GM10847 (cell line): ENCODE measurements around the gene FGD5.

Experiments used
- POLR2A ChIP-seq: IDR thresholded peaks from 2 replicates; pipeline ENCODE4 v1.6.1; 2011; ENCODE audit not compliant: insufficient read length; ENCODE audit errors: extremely low read depth

FGD5 gene

DNA sequence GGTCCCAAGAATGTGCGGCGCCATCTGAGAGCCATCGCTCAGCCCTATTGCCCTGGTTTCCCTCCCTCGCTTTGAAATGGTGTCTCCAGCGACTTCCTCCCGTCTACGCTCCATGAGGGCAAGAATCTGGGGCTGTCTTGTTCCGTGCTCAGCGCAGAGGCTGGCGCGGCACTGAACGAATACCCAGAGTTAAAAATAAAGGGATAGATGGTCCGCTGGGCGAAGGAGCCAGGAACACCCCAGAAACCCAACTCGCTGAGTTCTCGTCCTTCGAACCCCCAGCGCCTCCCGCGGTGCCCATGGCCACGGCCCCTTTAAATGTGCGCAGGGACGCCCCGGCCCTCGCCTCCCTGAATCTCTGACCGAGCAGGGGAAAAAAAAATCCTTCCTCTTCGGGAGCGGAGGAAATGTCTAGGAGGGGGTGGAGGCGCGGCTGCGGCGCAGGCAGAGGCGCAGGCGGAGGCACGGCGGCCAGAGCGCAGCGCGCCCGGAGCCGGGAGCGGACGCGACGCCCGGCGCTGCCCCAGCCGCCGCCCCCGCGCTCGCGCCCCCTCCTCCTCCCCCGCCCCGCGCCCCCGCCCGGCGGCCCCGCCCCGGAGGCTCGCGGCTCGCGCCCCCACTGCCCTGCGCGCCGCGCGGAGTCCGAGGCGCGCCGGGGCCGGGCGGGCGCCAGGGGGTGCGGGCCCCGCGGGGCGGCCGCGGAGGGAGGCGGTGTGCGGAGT, 8.5 kb upstream of the FGD5 start:
- TF ChIP-seq POLR2A = no peak

DNA sequence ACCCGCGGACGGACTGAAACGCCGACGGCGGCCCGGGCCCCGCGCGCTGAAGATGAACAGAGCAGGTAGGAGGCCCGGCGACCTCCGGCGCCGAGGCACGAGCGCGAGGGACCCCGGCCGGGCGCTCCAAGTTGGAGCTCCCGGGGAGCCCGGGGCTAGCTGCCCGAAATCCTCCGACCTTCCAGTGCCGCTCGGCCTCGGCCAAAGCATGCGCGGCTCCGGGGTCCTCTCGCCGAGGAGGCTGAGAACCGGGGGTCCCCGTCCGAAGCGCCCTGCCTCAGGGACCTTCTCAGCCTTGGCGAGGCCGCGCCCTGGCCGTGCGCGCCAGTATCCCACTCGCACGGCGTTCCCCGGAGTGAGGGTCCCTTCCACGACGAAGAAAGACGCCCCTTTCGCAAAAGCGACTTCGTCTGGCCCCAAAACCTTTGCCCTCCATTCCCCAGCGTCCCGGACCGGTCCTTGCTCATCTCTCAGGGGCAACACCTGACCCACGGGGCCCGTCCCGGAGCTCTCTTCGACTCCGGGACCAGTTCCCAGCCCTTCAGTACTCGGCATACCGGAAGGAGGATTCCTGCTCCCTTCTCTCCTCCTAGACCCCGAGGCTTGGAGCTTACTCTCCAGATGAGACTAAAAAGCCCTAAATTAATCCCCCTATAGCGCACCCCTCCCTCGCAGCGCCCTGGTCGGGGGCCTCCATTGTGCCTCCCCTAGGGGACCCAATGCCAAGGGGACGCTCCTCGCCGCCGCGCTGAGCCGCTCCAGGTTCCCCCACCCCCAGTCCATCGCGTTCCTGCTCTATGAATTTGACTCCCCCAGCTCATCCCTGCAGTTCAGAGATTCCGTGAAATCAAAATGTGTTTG, 7.7 kb upstream of the FGD5 start:
- no peak for TF ChIP-seq POLR2A

DNA sequence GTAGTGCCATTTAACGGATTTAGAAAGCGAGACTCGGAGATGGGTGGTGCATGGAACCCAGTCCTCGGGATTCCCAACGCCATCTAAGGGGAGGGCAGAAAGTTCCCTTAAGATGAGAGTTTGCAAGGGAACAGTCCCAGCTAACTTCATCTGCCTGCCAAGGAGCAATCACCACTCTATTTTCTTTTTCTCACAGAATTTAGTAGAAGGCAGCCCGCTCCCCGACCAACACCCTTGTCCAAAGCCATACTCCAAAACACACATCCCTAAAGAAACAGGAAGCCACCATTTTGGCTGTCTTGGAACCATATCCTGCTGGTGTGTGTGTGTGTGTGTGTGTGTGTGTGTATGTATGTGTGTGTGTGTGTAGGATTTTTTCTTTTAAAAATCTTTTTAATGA, 7.1 kb upstream of the FGD5 start:
- no peak for TF ChIP-seq POLR2A

GRCh38 chr3:14812196-14812790, 6.5 kb upstream of the FGD5 start:
- TF ChIP-seq POLR2A = no peak

GRCh38 chr3:14814411-14814871, 4.3 kb upstream of the FGD5 start:
- no peak for TF ChIP-seq POLR2A

DNA sequence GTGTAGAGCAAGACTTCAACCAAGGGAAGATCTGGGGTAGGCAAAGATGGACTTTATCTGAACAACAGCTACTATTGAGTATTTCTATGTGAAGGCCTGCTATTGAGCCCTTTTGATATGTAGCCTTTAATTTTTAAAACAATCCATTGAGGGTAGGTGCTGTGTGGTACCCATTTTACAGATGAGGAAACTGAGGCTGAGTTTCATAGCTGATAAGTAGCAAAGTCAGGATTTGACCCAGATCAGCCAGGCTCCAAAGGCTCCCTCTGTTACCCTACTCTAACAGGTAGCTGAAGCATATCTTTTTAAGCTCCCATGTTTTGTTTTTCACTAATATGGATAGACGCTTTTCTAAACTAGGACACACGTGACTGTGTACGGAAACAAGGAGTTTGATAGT, 2.4 kb upstream of the FGD5 start:
- TF ChIP-seq POLR2A = no peak

GRCh38 chr3:14819671-14820070, 909 bp downstream of the FGD5 start:
- no peak for TF ChIP-seq POLR2A

DNA sequence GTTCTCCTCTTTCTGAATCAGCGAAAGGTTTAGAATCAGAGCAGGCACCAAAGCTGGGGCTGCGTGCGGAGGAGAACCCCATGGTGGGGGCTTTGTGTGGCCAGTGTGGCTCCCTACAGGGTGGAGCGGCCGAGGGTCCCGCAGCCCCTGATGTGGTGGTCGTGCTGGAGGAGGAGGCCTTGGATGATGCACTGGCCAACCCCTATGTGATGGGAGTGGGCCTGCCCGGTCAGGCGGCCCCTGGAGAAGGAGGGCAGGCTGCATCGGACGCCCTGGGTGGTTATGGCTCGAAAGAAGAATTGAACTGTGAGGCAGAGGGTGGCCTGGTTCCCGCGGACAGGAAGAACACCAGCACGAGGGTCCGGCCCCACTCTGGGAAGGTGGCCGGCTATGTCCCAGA, 1.4 kb downstream of the FGD5 start:
- no peak for TF ChIP-seq POLR2A

- no peak for TF ChIP-seq POLR2A
Measured at GRCh38 chr3:14821151-14821550, 2.4 kb downstream of the FGD5 start.

GRCh38 chr3:14822134-14822533, 3.4 kb downstream of the FGD5 start:
- no peak for TF ChIP-seq POLR2A

DNA sequence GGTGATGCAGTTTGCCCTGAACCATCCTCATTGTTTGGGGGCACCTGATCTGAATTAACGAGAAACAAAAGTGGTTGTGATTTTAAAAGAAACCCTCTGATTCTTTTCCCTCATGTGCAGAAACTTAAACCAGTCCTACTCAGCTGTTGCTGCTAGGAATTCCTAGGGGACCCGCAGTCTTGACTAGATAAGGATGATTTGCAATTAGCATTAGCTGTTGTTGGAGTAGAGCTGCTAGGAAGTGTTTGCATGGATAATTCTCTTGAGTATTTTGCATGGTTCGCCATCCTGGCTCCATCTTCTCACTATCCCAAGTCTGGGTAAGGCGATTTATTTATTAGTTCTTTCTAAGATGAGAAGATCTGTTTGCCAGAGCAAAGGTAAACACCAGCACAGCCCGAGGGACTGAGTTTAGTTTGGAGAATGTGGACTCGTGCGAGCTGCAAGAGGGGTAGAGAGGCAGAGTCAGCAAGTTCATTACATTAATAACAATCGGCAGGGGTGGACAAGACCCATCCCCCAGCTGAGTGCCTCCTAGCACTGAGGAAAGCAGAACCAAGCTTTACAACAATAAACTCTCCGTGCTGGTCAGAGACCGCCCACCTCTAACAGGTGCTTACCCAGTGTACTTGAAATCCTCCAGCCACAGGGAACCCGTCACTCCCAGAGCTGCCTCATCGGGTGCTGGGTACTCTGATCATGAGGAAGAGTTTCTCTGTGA, 4.1 kb downstream of the FGD5 start:
- TF ChIP-seq POLR2A = no peak

DNA sequence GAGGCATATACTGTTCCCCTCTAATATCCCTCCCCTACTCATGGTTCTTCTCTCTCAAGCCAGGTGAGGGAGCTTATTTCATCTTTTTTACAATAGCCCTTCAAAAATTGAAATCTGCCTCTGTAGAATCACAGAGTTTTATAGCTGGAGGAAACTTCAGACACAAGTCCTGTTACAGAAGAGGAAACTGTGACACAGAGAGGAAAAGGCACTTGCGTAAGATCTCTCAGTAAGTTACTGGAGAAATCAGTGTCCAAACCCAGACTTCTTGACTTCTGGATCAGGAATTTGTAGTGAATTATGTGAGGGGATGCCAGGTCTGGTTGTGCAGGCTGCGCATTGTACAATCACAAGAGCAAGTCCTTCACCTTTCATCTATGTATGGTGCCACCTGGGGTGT, 4.6 kb downstream of the FGD5 start:
- no peak for TF ChIP-seq POLR2A

GRCh38 chr3:14823910-14824629, 5.3 kb downstream of the FGD5 start:
- no peak for TF ChIP-seq POLR2A

DNA sequence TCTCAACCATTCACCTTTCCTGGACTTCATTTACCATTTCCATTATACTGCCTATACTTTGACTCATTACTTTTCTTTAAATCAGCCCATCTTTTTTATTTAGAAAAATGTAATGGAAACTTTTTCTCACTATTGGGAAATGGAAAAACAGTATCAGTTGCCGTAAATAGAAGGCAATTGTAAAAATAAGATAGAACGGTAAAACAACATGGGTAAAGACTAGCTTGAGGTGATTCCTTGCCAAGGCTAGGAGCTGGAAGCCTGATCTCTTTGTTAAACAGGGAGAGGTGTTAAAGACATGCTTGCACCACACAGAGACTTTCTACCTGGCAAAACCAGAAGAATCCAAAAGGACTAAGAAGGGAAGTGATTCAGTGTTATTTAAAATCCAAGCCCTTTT, 5.9 kb downstream of the FGD5 start:
- no peak for TF ChIP-seq POLR2A

- TF ChIP-seq POLR2A = no peak
Measured at GRCh38 chr3:14826069-14826468, 7.3 kb downstream of the FGD5 start.

GRCh38 chr3:14827776-14828175, 9.0 kb downstream of the FGD5 start:
- TF ChIP-seq POLR2A = no peak
